Upper lobe of right lung (tissue), 1 donor: ENCODE measurements around the gene ADM2. TPM values are rescaled to one million over a fixed set of nuclear protein-coding genes. Genes with fewer than 3 reads are reported as not detected.
"Not testable (repeated sequence)": the region's sequence is repeated elsewhere in the genome, so short reads cannot be mapped to it uniquely, and the experiment has no call there.

Experiments
- ATAC-seq: fragments of 200-7000 bp; cut with Tn5 transposase; one replicate; pipeline ENCODE4 v1.9.1; 2020; ENCODE audit warnings: mild to moderate bottlenecking, moderate library complexity
- DNase-seq: peaks from one replicate; pipeline ENCODE4 v3.0.0-alpha.2; 2020
- H3K27ac ChIP-seq: fragments of 200-600 bp; one replicate; pipeline ENCODE4 v1.8.0; 2022
- H3K27me3 ChIP-seq: fragments of 200-600 bp; one replicate; pipeline ENCODE4 v1.8.0; 2022; ENCODE audit warnings: mild to moderate bottlenecking
- H3K36me3 ChIP-seq: fragments of 200-600 bp; one replicate; pipeline ENCODE4 v1.8.0; 2022
- H3K4me1 ChIP-seq: fragments of 200-600 bp; one replicate; pipeline ENCODE4 v1.8.0; 2022
- H3K4me3 ChIP-seq: fragments of 200-600 bp; one replicate; pipeline ENCODE4 v1.8.0; 2022; ENCODE audit warnings: mild to moderate bottlenecking
- H3K9me3 ChIP-seq: fragments of 200-600 bp; one replicate; pipeline ENCODE4 v1.8.0; 2022
- intact Hi-C: fragments of 100-400 bp; cut with DNase I; formaldehyde crosslinking; loops from one replicate; pipeline ENCODE4 v1.11.0; 2022
- total RNA-seq: library from RNA; stranded (reverse); fragmentation: NEBNext Ultra II Directional; extraction: Animal tissue kit (Norgen Biotek cat#: 25700); gene quantifications from one replicate; pipeline ENCODE4 v1.2.1, GENCODE V29; 2021
- TF ChIP-seq, protein P1 (sequence below): fragments of 200-600 bp; IDR thresholded peaks from one replicate; pipeline ENCODE4 v1.8.0; 2022; ENCODE audit warnings: antibody characterized with exemption
- donor health status: DM: no; HTN: yes; CAD: no; lungs with severe emphysema.

Gene ADM2
- total RNA-seq, 1 donor from 2014 or later: 2.6 TPM

DNA sequence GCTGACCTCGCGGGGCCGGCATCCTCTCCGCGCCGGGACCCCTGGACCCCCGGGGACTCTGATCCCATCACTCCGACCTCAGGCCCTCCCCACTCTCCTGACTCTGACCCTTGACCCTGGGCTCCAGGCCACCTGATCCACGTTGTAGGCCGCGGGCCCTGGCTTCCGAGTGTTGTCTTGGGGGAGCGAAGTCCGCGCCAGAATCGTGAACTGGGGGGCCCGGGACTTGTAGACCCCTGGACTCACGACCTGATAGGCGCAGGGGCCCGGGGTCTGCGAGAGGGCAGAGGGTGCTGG, 49.2 kb downstream of the ADM2 start:
- Histone ChIP-seq H3K27ac (peak overlapping the region; percentile 99), H3K4me1 (peaks cover 57% of the 10 kb centered on the region), H3K4me3 (peak overlapping the region; percentile 72), H3K36me3 (no peaks in the 10 kb centered on the region), H3K9me3 (no peaks in the 10 kb centered on the region), H3K27me3 (no peaks in the 10 kb centered on the region)
- TF ChIP-seq, protein P1, sequence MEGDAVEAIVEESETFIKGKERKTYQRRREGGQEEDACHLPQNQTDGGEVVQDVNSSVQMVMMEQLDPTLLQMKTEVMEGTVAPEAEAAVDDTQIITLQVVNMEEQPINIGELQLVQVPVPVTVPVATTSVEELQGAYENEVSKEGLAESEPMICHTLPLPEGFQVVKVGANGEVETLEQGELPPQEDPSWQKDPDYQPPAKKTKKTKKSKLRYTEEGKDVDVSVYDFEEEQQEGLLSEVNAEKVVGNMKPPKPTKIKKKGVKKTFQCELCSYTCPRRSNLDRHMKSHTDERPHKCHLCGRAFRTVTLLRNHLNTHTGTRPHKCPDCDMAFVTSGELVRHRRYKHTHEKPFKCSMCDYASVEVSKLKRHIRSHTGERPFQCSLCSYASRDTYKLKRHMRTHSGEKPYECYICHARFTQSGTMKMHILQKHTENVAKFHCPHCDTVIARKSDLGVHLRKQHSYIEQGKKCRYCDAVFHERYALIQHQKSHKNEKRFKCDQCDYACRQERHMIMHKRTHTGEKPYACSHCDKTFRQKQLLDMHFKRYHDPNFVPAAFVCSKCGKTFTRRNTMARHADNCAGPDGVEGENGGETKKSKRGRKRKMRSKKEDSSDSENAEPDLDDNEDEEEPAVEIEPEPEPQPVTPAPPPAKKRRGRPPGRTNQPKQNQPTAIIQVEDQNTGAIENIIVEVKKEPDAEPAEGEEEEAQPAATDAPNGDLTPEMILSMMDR: no peak
- intact Hi-C loops: no loop called here
- DNase-seq (no peak), ATAC-seq (no peak)

DNA sequence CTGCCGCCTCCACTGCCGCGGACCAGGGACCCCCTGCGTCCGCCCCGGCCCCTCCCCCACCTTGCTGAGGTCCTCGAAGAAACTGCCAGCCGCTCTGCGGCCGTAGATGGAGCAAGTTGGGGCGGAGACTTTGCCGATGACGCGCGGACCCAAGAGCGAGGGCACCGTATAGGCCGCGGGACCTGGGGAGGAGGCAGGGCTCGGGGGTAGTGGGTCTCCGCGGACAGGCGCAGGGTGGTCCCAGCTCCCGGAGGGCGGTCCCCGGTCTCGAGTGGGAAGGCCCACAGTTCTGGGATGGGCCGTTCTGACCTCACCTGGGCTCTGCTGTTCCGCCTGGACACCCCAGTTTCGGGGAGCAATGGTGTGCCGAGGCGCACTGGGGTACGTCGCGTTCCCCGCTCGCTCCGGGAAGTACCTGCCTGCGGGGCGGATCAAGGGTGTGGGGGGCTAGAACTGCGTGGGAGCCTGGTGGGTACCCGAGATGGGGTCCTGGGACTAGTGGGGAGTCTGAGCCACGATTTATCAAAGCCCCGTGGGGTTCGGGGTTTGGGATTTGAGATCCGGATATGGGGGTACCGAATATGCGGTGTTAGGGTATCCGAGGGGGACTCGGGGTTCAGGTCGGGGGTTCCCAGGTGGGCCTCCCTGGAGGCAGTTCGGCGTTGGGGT, 49.7 kb downstream of the ADM2 start:
- ATAC-seq (peak; percentile 62), DNase-seq (peak; percentile 98)
- Histone ChIP-seq H3K36me3 (no peaks in the 10 kb centered on the region), H3K4me1 (peaks cover 57% of the 10 kb centered on the region), H3K9me3 (no peaks in the 10 kb centered on the region), H3K27me3 (no peaks in the 10 kb centered on the region), H3K4me3 (peak overlapping the region; percentile 72), H3K27ac (peak overlapping the region; percentile 99)
- TF ChIP-seq, protein P1: no peak
- intact Hi-C loops: no loop called here

DNA sequence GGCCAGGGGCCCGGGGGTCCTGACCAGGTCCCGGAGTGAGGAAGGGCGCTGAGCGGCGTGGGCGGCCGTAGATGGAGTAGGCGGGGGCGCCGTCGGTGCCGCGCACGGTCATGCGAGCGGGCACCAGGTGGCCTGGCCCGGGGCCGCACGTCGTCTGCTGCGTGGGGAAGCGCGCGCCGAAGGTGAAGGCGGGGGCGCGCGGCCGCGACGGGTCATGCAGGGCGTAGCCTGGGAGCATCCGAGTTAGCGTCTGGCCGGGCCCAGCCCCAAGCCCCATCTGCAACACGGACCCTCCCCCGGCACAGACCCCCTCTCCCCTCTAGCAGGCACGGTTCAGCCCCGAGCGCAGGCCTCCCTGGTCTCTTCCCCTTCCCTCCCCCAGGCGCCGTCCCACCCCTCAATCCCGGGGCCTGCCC, 50.2 kb downstream of the ADM2 start:
- Histone ChIP-seq H3K9me3 (no peaks in the 10 kb centered on the region), H3K4me1 (peaks cover 56% of the 10 kb centered on the region), H3K27me3 (no peaks in the 10 kb centered on the region), H3K27ac (peak overlapping the region; percentile 99), H3K36me3 (no peaks in the 10 kb centered on the region), H3K4me3 (peak overlapping the region; percentile 72)
- ATAC-seq (peak; percentile 58), DNase-seq (peak; percentile 93)
- TF ChIP-seq, protein P1: no peak
- intact Hi-C loops: no loop called here

DNA sequence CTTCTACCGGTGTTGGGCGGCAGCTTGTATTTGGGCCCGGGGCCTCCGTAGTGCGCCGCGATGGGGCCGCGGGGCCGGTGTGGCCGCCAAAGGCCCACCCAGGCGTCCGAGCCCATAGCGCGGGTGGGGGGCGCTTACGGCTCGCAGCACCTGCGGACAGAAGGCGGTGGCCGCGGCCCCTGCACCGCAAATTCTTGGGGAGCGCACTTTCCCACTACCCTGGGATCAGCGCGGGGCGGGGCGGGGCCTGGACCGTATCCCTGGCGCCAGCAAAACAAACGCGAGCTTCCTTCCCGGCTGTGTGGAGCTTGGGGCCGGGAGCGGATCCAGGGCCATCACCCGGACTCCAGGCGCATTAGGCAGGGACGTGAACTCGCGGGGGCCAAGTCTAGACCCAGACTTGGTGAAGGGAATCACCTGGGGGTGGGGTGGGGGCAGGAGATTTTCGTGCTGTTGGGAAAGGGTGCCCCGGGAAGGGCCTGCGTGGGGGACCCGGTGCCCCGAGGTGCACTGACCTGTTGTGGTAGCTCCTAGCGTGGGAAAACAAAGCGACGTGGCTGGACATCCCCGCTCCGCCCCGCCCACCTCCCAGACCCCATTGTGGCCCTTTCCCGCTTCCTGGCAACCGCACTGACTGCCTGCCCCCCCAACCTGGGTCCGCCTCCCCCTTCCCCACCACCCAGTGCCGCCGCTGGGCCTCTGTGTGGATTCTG, 50.8 kb downstream of the ADM2 start:
- TF ChIP-seq, protein P1: no peak
- Histone ChIP-seq H3K36me3 (no peaks in the 10 kb centered on the region), H3K27ac (peak overlapping the region; percentile 99), H3K27me3 (no peaks in the 10 kb centered on the region), H3K4me3 (peak overlapping the region; percentile 72), H3K4me1 (peaks cover 51% of the 10 kb centered on the region), H3K9me3 (no peaks in the 10 kb centered on the region)
- DNase-seq (peak; percentile 94), ATAC-seq (peak; percentile 43)
- intact Hi-C loops: no loop called here

DNA sequence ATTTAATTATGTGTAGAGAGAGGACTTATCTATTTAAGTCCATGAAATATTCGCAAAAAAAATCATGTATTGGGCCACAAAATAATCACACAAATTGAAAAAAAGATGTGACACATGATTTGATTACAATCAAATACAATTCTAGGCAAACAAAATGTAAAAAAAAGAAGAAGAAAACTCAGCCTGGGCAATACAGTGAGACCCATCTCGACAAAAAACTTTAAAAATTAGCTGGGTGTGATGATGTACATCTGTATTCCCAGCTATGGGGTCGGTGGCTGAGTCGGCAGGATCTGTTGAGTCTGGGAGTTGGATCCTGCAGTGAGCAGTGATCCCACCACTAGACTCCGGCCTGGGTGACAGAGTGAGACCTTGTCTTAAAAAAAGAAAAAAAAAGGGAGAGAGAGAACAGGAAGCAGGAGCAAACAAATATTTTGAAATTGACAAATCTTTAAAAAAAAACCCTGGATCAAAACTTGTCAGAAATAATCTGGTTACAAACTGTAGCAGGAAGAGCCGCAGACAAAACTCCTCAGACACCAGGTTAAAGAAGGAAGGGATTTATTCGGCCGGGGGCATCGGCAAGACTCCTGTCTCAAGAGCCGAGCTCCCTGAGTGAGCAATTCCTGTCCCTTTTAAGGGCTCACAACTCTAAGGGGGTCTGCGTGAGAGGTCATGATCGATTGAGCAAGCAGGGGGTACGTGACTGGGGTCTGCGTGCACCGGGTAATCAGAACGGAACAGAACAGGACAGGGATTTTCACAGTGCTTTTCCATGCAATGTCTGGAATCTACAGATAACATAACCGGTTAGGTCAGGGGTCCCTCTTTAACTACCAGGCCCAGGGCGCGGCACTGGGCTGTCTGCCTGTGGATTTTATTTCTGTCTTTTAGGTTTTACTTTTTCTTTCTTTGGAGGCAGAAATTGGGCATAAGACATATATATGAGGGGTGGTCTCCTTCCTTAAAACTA, 51.8 kb downstream of the ADM2 start:
- Histone ChIP-seq H3K27me3 (no peaks in the 10 kb centered on the region), H3K4me1 (peaks cover 49% of the 10 kb centered on the region), H3K4me3 (peak overlapping the region; percentile 72), H3K36me3 (no peaks in the 10 kb centered on the region), H3K27ac (peak overlapping the region; percentile 99), H3K9me3 (no peaks in the 10 kb centered on the region)
- ATAC-seq: no peak
- no peak for DNase-seq
- TF ChIP-seq, protein P1: no peak
- intact Hi-C loops: no loop called here

DNA sequence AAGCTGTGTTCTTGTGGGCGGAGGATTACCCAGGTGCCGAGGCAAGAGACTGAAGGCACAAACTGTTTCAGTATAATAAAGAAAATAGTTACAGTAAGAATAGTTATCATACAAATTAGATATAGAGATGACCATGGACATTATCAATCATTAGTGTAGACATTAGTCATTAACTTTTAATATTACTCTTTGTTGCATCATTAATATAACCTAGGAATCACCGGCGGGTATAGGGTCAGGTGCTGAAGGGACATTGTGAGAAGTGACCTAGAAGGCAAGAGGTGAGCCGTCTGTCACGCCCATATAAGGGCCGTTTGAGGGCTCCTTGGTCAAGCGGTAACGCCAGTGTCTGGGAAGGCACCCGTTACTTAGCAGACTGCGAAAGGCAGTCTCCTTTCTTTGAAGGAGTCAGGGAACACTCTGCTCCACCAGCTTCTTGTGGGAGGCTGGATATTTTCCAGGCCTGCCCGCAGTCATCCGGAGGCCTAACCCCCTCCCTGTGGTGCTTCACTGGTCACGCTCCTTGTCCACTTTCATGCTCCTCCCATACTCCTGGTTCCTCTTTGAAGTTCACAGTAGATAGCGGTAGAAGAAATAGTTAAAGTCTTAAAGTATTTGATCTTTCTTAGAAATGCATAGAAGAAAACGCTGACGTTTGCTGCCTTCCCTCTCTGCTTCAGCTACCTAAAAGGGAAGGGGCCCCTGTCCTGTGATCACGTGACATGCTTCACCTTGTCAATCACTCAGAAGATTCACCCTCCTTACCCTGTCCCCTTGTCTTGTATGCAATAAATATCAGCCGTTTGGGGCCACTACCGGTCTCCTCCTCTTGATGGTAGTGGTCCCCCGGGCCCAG, 52.7 kb downstream of the ADM2 start:
- H3K9me3 ChIP-seq, H3K4me3 ChIP-seq, intact Hi-C loops, H3K36me3 ChIP-seq, ATAC-seq, H3K27me3 ChIP-seq: not testable (repeated sequence)
- DNase-seq: peak; percentile 87
- Histone ChIP-seq H3K4me1 (peaks cover 46% of the 10 kb centered on the region), H3K27ac (peak overlapping the region; percentile 99)
